Mucosa of stomach (tissue), 1 donor: ENCODE data around the gene MYH7B.

Experiments
- H3K27me3 ChIP-seq: one replicate; pipeline ENCODE4 v1.7.0; 2013; ENCODE audit warnings: mild to moderate bottlenecking, low read length; ENCODE audit not compliant: control insufficient read depth, insufficient read depth
- H3K36me3 ChIP-seq: one replicate; pipeline ENCODE4 v1.7.0; 2013; ENCODE audit warnings: low read length; ENCODE audit not compliant: control insufficient read depth, insufficient read depth
- H3K4me1 ChIP-seq: one replicate; pipeline ENCODE4 v1.7.0; 2013; ENCODE audit warnings: mild to moderate bottlenecking, low read length; ENCODE audit not compliant: control insufficient read depth, insufficient read depth
- H3K4me3 ChIP-seq: one replicate; pipeline ENCODE4 v1.7.0; 2013; ENCODE audit warnings: low read length
- H3K9ac ChIP-seq: one replicate; pipeline ENCODE4 v1.7.0; 2013; ENCODE audit warnings: mild to moderate bottlenecking, low read length, moderate library complexity
- H3K9me3 ChIP-seq: one replicate; pipeline ENCODE4 v1.7.0; 2013; ENCODE audit warnings: mild to moderate bottlenecking, low read length, moderate library complexity; ENCODE audit not compliant: control insufficient read depth
- donor health status: Pancreatic carcinoma.

Gene MYH7B

DNA sequence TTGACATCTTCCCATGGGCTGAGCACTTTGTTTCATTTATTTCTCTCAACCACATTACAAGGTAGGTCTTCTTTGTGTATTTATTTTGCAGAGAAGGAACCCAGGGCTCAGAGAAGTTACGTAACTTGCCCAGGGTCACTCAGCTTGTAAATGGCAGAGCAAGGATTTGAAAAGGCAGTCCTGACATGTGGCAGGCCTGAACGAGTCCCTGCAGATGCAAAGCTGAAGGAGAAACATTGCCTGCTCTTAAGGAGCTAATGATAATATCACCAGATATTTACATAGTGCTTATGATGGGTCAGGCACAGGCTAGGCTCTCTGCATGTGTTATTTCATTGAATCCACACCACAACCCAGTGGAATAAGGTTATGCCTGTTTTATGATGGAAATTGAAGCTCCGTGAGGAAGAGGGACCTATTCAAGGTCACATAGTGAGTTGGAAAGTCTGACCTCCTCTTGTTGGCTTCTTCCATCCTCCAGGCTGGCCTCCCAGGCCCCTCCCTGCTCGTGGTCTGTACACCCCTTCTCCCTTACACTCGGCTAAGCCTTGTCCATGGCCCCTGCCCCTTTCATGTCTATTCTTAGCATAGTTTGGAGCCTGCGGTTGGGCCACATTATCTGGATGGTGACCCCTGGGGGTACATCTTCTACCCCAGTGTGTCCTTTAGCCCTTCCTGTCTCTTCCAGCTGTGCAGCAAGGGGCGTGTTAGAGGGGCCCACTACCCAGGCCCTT, 12.5 kb downstream of the MYH7B start:
- H3K9me3 ChIP-seq = no peaks in the 10 kb centered on the region
- no peaks in the 10 kb centered on the region for H3K27me3 ChIP-seq
- H3K36me3 ChIP-seq = no peaks in the 10 kb centered on the region
- H3K4me3 ChIP-seq = no peak overlapping the region
- H3K4me1 ChIP-seq = no peaks in the 10 kb centered on the region
- H3K9ac ChIP-seq = no peak overlapping the region

DNA sequence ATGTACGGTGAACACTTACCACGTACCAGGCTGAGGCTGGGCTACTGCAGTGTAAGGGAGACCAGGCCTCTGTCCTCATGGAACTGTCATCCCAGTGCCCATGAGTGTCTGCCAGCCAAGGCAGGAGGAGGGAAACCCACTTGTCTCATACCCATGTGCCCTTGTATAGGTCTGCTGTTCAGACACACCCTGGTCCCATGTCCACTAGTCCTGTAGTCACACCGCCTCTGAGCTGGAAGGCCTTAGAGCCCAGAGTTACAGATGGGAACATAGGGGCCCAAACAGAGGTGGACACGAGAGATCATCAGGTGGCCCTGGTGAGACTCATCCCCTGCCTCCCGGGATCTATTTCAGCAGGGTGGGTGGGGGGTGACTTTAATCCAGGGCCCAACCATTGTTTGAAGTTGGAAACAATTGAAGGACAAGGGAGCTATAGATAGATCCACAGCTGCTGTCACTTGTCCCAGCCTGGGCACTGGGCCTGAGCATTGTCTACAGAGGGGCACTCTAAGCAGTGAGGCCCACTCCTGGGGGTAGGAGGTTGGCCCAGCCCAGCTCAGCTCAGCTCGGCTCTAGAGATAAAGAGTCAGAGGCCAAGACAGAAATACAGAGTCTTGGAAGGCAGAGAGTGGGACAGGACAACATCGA, 14.6 kb downstream of the MYH7B start:
- Histone ChIP-seq H3K36me3 (no peaks in the 10 kb centered on the region), H3K4me1 (no peaks in the 10 kb centered on the region), H3K9ac (no peak overlapping the region), H3K4me3 (no peak overlapping the region), H3K9me3 (no peaks in the 10 kb centered on the region), H3K27me3 (no peaks in the 10 kb centered on the region)

DNA sequence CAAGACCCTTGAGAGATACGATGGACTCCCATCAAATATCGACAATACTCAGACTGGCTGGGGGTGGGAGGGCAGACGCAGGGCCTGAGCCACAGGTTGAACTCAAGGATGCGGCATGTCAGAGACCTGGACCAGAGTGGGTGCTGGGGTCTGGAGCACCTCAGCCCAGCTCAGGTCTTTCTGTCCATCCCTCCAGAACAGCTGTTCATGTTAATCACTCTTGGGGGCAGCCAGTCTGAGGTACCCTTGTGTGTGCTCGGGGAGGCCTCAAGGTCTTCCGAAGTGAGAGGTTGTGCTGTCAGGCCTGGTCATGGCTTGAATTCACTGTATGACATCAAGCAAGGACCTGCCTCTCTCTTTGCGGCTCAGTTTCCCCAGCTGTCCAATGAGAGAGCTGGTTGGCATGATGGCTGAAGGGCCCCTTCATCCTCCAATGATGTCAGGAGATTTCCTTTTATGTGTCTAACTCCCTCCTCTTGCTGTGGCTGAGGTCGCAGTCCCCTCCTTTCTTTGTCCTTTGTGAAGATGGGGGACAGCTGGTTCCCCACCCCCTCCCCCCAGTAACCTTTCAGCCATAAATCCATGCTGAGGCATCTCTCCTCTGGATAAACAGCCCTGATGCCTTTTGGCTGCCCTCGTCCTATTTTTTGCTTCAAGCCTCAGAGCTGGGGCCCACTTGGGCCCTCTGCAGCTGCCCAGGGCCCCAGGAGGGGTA, 15.3 kb downstream of the MYH7B start:
- Histone ChIP-seq H3K4me3 (no peak overlapping the region), H3K9ac (no peak overlapping the region), H3K9me3 (no peaks in the 10 kb centered on the region), H3K4me1 (no peaks in the 10 kb centered on the region), H3K27me3 (no peaks in the 10 kb centered on the region), H3K36me3 (no peaks in the 10 kb centered on the region)

DNA sequence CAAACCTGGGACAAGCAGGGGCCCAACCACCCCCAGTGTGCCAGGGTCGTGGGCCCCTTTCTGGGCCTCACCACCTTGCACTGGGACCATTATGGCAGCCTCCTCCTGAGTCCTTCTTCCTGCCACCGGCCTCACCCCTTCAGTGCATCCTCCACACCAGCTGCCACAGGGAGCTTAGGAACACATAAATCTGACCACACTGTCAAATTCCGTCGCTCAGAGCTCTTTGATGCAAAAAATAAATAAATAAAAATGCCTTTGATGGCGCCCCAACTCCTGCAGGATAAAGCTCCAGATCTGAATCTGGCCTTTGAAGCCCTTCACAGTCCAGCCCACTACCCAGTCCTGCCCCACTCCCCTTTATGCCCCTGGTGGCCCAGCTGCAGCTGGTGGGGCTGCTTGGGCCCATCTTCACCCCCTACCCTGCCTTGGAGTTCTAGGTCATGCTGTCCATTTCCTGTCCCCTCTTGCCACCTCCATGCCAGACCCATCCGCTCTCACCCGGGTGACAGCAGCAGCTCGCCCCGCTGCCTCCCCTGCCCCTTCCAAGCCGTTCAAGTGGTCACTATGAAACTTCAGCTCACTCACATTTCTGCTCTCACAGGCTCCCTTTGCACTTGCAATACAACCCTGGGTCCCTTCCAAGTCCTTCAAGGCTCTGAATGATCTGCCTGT, 16.0 kb downstream of the MYH7B start:
- Histone ChIP-seq H3K36me3 (no peaks in the 10 kb centered on the region), H3K27me3 (no peaks in the 10 kb centered on the region), H3K4me3 (no peak overlapping the region), H3K9ac (no peak overlapping the region), H3K9me3 (no peaks in the 10 kb centered on the region), H3K4me1 (no peaks in the 10 kb centered on the region)

DNA sequence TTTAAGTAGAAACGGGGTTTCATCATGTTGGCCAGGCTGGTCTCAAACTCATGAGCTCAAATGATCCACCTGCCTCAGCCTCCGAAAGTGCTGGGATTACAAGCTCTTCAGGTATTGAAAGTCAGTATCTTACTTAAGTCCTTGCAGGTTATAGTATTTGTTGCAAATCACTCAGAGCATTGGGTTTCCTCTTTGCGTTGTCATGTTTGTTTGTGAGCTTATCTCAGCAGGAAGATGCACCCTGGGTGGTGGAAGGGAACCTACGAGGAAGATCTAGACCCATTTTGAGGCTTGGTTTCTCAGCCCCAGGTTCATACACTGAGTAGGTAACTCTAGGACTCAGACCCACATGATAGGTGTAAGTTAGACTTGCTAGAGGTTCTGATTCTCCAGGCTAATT, 18.6 kb downstream of the MYH7B start:
- Histone ChIP-seq H3K9me3 (no peaks in the 10 kb centered on the region), H3K27me3 (no peaks in the 10 kb centered on the region), H3K36me3 (no peaks in the 10 kb centered on the region), H3K4me3 (no peak overlapping the region), H3K9ac (no peak overlapping the region), H3K4me1 (no peaks in the 10 kb centered on the region)

DNA sequence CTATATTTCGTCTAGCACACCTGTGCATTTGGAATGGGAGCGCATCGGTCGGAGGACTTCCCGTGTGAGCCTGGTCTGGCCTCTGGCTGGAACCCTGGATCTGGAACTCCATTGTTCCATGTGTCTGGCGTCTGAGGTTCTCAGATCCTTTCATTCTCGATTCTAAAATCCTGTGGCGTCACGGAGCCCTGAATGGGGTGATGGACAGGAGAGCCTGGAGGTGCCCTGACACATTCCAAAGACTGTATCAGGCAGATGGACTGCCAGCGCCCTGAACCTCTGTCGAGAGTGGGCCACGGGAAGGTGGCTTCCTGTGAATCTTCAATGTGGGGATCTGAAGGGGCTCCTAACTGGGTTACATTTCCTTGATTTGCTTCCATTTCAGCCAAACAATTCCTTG, 20.6 kb downstream of the MYH7B start:
- Histone ChIP-seq H3K9me3 (no peaks in the 10 kb centered on the region), H3K9ac (no peak overlapping the region)

DNA sequence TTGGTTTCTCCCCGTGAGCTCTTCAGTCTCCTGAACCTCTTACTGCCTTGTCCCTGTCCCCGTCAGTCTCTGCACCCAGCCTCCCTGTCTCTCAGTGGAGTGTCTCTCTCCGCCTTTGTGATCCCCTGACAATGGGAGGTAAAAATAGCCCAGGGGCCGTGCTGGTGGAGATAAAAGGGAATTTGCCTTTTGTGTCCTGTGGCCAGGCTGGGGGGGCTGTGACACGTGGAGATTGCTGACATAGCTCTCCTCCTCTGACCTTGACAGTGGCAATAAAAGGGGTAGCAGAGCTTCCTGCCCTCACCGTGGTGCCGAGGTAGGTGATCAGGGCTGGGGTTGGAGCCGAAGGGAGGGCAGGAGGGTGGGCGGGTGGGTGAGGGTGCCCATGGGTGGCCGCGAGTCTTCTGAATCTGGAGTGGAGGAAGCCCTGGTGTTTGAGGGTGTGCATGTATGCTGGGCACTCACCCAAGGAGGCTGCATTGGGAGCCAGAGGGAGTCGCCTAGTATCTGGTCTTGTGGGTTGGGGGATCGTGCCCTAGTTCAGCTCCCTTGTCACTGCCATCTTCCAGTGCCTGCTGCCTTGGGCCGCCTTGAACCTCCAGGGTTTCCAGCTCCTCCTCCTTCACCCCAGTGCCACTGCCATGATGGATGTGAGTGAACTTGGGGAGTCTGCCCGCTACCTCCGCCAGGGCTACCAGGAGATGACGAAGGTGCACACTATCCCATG, 21.9 kb downstream of the MYH7B start:
- Histone ChIP-seq H3K27me3 (no peaks in the 10 kb centered on the region), H3K9me3 (no peaks in the 10 kb centered on the region), H3K4me3 (no peak overlapping the region), H3K9ac (no peak overlapping the region), H3K36me3 (no peaks in the 10 kb centered on the region), H3K4me1 (peaks cover 3% of the 10 kb centered on the region)

More for the DNA sequence above, 20.6 kb downstream of the MYH7B start:
- Histone ChIP-seq H3K4me3 (no peak overlapping the region), H3K36me3 (no peaks in the 10 kb centered on the region), H3K27me3 (no peaks in the 10 kb centered on the region), H3K4me1 (no peaks in the 10 kb centered on the region)

DNA sequence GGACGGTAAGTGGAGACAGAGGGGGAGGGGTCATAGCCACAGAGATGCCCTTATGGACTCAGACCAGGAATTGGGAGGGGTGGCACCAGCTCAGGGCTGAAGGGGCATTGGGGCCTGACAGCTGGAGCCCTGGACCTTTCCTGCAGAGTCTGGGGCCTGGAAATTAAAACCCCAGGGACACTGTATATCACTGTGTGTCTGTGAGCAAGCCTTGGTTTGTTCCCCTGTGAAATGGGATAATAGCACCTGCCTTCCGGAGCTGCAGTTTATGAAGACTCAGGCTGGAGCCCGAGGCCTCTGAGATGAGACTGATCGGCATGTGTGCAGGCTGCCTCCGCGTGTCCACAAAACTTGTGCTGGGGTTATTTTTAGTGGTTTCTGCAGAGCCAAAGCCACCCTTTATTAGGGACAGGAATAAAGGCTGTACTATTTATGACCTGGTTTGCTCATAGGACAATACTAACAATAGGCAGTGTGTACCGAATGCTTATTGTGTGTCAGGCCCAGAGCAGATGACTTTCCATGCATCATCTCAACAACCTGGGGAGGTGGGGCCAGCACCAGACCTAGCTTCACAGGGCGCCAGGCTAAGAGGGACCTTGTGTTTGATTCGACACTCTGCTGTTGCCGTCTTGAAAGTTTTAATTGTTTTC, 22.6 kb downstream of the MYH7B start:
- Histone ChIP-seq H3K27me3 (no peaks in the 10 kb centered on the region), H3K9me3 (no peaks in the 10 kb centered on the region), H3K9ac (no peak overlapping the region), H3K4me3 (no peak overlapping the region), H3K36me3 (no peaks in the 10 kb centered on the region), H3K4me1 (peaks cover 9% of the 10 kb centered on the region)

DNA sequence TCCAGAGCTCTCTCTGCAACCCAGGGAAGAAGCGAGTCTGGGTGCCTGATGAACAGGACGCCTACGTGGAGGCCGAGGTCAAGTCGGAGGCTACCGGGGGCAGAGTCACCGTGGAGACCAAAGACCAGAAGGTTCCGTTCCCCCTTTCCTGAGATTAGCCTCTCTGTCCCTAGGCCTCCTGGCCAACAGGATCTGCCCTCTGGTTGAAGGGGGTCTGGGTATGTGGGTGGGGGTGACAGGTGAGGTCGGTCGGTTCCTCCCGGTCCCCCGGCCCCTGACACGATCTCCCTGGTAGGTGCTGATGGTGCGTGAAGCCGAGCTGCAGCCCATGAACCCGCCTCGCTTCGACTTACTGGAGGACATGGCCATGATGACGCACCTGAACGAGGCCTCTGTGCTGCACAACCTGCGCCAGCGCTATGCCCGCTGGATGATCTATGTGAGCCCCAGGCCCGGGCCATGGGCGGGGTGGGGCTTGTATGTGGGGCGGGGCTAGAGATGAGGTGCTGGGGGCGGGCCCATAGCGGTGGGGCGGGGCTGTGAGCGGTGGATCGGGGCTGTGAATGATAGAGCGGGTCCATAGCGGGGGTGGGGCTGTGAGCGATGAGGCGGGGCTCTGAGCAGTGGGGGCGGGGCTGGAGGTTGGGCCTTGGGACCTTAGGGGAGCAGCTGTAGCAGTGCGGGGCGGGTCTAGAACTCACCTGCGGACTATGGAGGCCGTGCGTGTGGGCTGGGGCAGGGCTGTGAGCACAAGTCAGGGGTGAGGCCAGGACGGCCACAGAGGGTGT, 23.9 kb downstream of the MYH7B start:
- peaks cover 22% of the 10 kb centered on the region for H3K4me1 ChIP-seq
- no peak overlapping the region for H3K4me3 ChIP-seq
- H3K36me3 ChIP-seq = no peaks in the 10 kb centered on the region
- H3K9ac ChIP-seq = no peak overlapping the region
- peaks cover 13% of the 10 kb centered on the region for H3K27me3 ChIP-seq
- H3K9me3 ChIP-seq = no peaks in the 10 kb centered on the region

DNA sequence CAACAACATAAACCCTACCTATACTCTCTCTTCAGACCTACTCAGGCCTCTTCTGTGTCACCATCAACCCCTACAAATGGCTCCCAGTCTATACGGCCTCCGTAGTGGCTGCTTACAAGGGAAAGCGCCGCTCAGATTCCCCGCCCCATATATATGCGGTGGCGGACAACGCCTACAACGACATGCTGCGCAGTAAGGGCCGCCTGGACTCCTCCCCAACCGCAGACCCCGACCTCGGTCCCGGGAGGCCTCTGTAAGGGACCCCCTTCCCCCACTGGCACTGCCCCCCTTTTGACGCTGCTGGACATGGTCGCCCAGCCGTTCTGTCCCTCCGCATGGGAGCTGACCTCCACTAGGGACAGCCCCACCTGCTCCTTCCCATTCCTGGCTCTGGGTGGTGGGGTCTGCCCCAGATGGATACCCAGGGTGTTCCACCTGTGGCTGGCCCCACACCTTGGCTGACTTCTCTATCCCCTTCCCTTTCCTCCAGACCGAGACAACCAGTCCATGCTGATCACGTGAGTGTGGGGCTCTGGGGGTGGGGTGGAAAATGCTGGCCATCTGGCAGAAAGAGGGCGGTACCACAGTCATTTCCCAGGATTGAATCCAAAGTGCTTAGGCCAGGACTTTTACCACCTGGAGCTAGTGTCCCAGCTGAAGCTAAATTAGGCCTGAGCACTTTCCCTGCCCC, 25.0 kb downstream of the MYH7B start:
- no peaks in the 10 kb centered on the region for H3K36me3 ChIP-seq
- no peaks in the 10 kb centered on the region for H3K9me3 ChIP-seq
- no peak overlapping the region for H3K4me3 ChIP-seq
- H3K27me3 ChIP-seq = peaks cover 24% of the 10 kb centered on the region
- no peak overlapping the region for H3K9ac ChIP-seq
- H3K4me1 ChIP-seq = peaks cover 28% of the 10 kb centered on the region
